ENCODE data around the gene ECHS1. TPM values are rescaled to one million over a fixed set of nuclear protein-coding genes. Genes with fewer than 3 reads are reported as not detected.

Gene ECHS1
- total and polyA plus RNA-seq, 9 of the 15 experiments (the other 6 are each of a cell fraction or from before 2014, with no cell fraction given) = 16.6 to 100 (median 68.1) TPM

DNA sequence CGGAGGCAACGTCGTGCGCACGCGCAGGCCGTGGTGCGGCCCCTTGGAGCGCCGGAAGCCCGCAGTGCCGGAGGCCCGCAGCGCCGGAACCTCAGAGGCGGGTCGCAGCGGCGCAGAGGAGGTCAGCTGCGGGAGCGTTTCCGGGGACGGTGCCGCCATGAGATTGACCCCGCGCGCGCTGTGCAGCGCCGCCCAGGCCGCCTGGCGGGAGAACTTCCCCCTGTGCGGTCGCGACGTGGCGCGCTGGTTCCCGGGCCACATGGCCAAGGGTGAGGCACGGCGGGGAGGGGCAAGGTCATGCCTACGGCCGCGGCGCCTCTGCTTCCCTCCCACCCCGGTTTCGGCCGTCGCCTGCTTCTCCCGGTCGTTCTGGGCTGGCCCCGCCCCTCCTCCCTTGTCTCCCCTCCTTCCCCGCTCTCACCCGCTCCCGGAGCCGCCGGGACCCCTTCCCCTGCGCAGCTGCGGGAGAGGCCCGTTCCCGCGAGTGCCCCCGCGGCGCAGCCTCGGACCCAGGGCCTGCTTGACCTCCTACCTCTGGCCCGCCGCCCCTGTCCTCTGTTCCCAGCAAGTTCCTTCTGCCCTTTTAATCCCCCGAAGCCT lies 21.0 kb upstream of the ECHS1 start, which contains the start of gene MTG1 (continued):
- TF ChIP-seq, protein P1, sequence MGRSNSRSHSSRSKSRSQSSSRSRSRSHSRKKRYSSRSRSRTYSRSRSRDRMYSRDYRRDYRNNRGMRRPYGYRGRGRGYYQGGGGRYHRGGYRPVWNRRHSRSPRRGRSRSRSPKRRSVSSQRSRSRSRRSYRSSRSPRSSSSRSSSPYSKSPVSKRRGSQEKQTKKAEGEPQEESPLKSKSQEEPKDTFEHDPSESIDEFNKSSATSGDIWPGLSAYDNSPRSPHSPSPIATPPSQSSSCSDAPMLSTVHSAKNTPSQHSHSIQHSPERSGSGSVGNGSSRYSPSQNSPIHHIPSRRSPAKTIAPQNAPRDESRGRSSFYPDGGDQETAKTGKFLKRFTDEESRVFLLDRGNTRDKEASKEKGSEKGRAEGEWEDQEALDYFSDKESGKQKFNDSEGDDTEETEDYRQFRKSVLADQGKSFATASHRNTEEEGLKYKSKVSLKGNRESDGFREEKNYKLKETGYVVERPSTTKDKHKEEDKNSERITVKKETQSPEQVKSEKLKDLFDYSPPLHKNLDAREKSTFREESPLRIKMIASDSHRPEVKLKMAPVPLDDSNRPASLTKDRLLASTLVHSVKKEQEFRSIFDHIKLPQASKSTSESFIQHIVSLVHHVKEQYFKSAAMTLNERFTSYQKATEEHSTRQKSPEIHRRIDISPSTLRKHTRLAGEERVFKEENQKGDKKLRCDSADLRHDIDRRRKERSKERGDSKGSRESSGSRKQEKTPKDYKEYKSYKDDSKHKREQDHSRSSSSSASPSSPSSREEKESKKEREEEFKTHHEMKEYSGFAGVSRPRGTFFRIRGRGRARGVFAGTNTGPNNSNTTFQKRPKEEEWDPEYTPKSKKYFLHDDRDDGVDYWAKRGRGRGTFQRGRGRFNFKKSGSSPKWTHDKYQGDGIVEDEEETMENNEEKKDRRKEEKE (IDR thresholded peaks at IDR 0.05; ENCODE audit: borderline replicate concordance in 1 of 2, control insufficient read depth in 1 of 2, low read depth in 2 of 2, low read length in 1 of 2) = peak in 1 of 2 experiments; percentile 88; a peak in 2 of 4 replicates
- TF ChIP-seq, protein P2, sequence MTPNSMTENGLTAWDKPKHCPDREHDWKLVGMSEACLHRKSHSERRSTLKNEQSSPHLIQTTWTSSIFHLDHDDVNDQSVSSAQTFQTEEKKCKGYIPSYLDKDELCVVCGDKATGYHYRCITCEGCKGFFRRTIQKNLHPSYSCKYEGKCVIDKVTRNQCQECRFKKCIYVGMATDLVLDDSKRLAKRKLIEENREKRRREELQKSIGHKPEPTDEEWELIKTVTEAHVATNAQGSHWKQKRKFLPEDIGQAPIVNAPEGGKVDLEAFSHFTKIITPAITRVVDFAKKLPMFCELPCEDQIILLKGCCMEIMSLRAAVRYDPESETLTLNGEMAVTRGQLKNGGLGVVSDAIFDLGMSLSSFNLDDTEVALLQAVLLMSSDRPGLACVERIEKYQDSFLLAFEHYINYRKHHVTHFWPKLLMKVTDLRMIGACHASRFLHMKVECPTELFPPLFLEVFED (CRISPR knock-in tag; conservative IDR thresholded peaks at IDR 0.05) = no peak
- TF ChIP-seq NCOR1 (IDR thresholded peaks at IDR 0.05) (peak; percentile 29; the same call in 1 of the 2 replicates), CBFB (CRISPR knock-in tag; IDR thresholded peaks at IDR 0.05) (peak; percentile 84), CREB1 (IDR thresholded peaks at IDR 0.05) (peak; percentile 77), CREB1 (CRISPR knock-in tag; IDR thresholded peaks at IDR 0.05) (peak; percentile 68), GTF2F1 (IDR thresholded peaks at IDR 0.05; ENCODE audit: low read depth, low read length) (peak; percentile 77; the same call in 1 of the 2 replicates), ZNF282 (CRISPR knock-in tag; IDR thresholded peaks at IDR 0.05) (peak; percentile 44; the same call in 1 of the 2 replicates), POLR2H (tag; IDR thresholded peaks at IDR 0.05; ENCODE audit: low read depth) (peak; percentile 56), ZNF212 (CRISPR knock-in tag; IDR thresholded peaks at IDR 0.05) (no peak), SOX6 (IDR thresholded peaks at IDR 0.05) (peak; percentile 66; the same call in 1 of the 2 replicates), DDX20 (tag; IDR thresholded peaks at IDR 0.05; ENCODE audit: low read depth) (no peak), ZFX (CRISPR knock-in tag; IDR thresholded peaks at IDR 0.05) (peak; percentile 78), TCF7L2 (IDR thresholded peaks at IDR 0.05; ENCODE audit: low read depth, low read length) (0 out of 2 replicates have a peak, but pooled peaks have one; percentile 6), ZNF431 (CRISPR knock-in tag; IDR thresholded peaks at IDR 0.05) (0 out of 2 replicates have a peak, but pooled peaks have one; percentile 29), HCFC1 (IDR thresholded peaks at IDR 0.05; ENCODE audit: low read depth, low read length) (peak; percentile 91), TAF1 (IDR thresholded peaks at IDR 0.05; ENCODE audit: control insufficient read depth, extremely low read depth, insufficient read depth, low read length, severe bottlenecking) (peak; percentile 59), RBM25 (IDR thresholded peaks at IDR 0.05; ENCODE audit: low read depth, low read length, severe bottlenecking) (peak; percentile 16)
- TF ChIP-seq, protein P3, sequence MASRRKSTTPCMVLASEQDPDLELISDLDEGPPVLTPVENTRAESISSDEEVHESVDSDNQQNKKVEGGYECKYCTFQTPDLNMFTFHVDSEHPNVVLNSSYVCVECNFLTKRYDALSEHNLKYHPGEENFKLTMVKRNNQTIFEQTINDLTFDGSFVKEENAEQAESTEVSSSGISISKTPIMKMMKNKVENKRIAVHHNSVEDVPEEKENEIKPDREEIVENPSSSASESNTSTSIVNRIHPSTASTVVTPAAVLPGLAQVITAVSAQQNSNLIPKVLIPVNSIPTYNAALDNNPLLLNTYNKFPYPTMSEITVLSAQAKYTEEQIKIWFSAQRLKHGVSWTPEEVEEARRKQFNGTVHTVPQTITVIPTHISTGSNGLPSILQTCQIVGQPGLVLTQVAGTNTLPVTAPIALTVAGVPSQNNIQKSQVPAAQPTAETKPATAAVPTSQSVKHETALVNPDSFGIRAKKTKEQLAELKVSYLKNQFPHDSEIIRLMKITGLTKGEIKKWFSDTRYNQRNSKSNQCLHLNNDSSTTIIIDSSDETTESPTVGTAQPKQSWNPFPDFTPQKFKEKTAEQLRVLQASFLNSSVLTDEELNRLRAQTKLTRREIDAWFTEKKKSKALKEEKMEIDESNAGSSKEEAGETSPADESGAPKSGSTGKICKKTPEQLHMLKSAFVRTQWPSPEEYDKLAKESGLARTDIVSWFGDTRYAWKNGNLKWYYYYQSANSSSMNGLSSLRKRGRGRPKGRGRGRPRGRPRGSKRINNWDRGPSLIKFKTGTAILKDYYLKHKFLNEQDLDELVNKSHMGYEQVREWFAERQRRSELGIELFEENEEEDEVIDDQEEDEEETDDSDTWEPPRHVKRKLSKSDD (conservative IDR thresholded peaks at IDR 0.05; ENCODE audit: low read length) = no peak
- TF ChIP-seq, protein P4, sequence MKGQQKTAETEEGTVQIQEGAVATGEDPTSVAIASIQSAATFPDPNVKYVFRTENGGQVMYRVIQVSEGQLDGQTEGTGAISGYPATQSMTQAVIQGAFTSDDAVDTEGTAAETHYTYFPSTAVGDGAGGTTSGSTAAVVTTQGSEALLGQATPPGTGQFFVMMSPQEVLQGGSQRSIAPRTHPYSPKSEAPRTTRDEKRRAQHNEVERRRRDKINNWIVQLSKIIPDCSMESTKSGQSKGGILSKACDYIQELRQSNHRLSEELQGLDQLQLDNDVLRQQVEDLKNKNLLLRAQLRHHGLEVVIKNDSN (CRISPR knock-in tag; IDR thresholded peaks at IDR 0.05) = peak; percentile 81
